CD4-positive, alpha-beta T cell treated with Interleukin-17A for 1 hour (primary cell): ENCODE measurements around the gene RDH16.

ENCODE experiments used
- DNase-seq: peaks from one replicate; pipeline ENCODE4 v3.0.0-alpha.2; 2020

Gene RDH16

GRCh38 chr12:56957229-56958052 lies at the start of gene RDH16:
TSS of gene RDH16 (minus strand) at chr12:56957608. CDS start at chr12:56957462, 146 bp downstream.
- no peak for DNase-seq

- DNase-seq = no peak
Observed at GRCh38 chr12:57006809-57007475, 49.5 kb upstream of the RDH16 start.

- peak; percentile 65 for DNase-seq
Observed at GRCh38 chr12:57005980-57006808, 48.8 kb upstream of the RDH16 start, which contains the start of gene ZBTB39. TSS of gene ZBTB39 (minus strand) at chr12:57006546. CDS start at chr12:57004917, 1,629 bp downstream.

GRCh38 chr12:57004651-57005050 lies 47.2 kb upstream of the RDH16 start:
- no peak for DNase-seq

- no peak for DNase-seq
Observed at GRCh38 chr12:57003395-57003794, 46.0 kb upstream of the RDH16 start.

GRCh38 chr12:57001448-57001906 lies 44.1 kb upstream of the RDH16 start:
- DNase-seq = peak; percentile 79

GRCh38 chr12:57000393-57000792 lies 43.0 kb upstream of the RDH16 start:
- DNase-seq = no peak

GRCh38 chr12:56999456-56999855 lies 42.0 kb upstream of the RDH16 start:
- no peak for DNase-seq

- no peak for DNase-seq
Observed at GRCh38 chr12:56998981-56999380, 41.6 kb upstream of the RDH16 start.

GRCh38 chr12:56998316-56998715 lies 40.9 kb upstream of the RDH16 start:
- DNase-seq = no peak

GRCh38 chr12:56996793-56997545 lies 39.6 kb upstream of the RDH16 start:
- no peak for DNase-seq

- no peak for DNase-seq
Observed at GRCh38 chr12:56995930-56996496, 38.6 kb upstream of the RDH16 start.

GRCh38 chr12:56995201-56995929 lies 38.0 kb upstream of the RDH16 start:
- no peak for DNase-seq

GRCh38 chr12:56994231-56994746 lies 36.9 kb upstream of the RDH16 start:
- DNase-seq = no peak

- DNase-seq = no peak
Observed at GRCh38 chr12:56993346-56993745, 35.9 kb upstream of the RDH16 start.

- DNase-seq = no peak
Observed at GRCh38 chr12:56991319-56992246, 34.2 kb upstream of the RDH16 start.

GRCh38 chr12:56990648-56991318 lies 33.4 kb upstream of the RDH16 start:
- no peak for DNase-seq

GRCh38 chr12:56989861-56990610 lies 32.6 kb upstream of the RDH16 start:
- no peak for DNase-seq
